ENCODE data around the gene ANAPC4.
"Not testable (repeated sequence)": the region's sequence is repeated elsewhere in the genome, so short reads cannot be mapped to it uniquely, and the experiment has no call there.

ANAPC4 gene

DNA sequence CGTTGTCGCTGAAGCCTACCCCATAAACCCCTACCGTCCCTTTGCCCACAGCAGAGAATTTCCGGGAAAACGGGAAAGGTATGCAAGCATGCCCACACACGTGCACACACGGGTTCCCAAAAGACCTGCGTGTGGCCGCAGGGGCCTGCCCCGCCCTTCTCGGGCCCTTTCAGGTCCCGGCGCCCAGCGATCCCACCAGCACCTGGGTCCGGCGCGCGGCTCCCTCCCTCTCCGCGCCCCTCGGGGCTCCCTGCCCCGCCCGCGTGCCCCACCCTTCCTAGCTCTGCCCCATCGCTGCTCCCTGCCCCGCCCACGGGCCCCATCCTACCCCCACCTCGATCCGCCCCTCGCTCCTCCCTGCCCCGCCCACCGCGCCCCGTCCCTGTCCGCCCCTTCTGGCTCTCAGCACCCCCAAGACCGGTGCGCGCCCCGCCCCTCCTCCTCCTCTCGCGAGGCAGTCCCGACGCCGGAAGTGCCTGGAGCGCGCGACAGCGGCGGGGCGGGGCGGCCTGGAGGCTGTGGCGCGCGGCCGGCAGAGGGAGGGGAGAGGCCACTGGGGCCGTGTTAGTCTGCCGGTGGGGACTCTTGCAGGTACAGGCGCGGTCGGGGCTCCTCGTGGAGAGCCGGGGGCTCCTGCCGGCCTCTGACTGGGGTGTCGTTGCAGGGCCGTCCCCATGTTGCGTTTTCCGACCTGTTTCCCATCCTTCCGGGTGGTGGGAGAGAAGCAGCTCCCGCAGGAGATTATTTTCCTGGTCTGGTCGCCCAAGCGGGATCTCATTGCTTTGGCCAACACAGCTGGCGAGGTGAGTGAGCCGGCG, at the start of gene ANAPC4:
Gene ANAPC4 (plus strand): TSS at position 510 of the 818 bp plus-strand sequence. CDS start 165 bp downstream, at position 675.
- DNase-seq, result peak; percentile 49

GRCh38 chr4:25328463-25328862, 48.6 kb upstream of the ANAPC4 start:
- DNase-seq, result not testable (repeated sequence)

GRCh38 chr4:25330335-25330734, 46.7 kb upstream of the ANAPC4 start:
- DNase-seq, result no peak

- DNase-seq, result no peak
Observed at GRCh38 chr4:25330905-25331808, 45.9 kb upstream of the ANAPC4 start.

DNA sequence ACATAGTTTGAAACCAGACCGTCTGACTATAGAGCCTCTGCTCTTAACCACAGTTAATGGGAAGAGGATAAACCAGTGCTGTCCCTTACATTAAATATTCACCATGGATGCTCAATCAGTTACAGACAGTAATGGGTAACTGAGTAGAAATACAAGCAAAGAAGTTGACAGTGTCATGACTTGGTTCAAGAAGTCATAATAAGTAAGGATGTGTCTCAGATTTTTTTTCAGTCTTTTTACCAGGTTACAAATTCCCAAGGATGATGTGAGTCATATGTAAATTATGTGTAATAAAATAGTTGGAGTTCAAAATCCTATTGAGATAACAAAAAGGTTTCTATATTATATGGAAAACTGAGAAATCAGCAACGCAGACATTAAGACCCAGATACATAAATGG, 33.4 kb upstream of the ANAPC4 start:
- no peak for DNase-seq

GRCh38 chr4:25345744-25346143, 31.3 kb upstream of the ANAPC4 start:
- DNase-seq, result no peak

DNA sequence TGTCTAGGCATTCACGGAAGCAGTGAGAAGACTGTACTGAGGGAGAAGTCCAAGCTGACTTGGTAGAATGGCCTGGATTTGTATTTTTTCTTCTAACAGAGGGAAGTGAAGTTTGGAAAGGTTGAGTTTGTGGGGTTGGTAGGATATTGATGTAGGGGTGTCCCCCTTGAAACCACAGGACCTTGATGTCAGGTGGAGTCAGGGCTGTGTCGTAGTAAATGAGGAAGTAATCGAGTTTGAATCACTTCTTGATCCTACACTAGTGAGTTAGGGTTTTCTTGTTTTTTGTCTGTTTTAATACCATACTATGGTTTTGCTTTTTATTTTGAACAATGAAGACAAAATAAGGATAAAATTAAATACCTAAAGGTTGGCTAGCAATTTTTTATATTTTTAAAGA, 30.1 kb upstream of the ANAPC4 start:
- DNase-seq, result no peak

DNA sequence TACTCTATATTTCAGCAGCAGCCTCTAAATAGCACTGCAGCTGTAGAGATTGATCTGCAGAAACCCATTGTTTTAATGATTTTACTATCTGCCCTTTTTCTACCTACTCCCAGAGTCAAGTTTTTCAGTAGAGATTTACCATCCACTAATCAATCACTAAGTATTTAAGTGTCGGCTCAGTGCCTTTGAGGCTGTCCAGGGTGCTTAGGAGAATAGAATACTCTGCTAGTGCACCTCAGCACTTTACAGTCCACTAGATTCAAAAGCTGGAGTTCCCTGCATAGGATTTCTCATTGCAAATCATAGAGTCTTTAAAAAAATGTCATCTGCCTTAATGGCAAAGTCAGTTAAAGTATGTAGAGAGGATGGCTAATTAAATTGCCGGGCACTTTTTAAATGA, 29.6 kb upstream of the ANAPC4 start:
- no peak for DNase-seq

GRCh38 chr4:25347971-25348370, 29.1 kb upstream of the ANAPC4 start:
- DNase-seq, result no peak

DNA sequence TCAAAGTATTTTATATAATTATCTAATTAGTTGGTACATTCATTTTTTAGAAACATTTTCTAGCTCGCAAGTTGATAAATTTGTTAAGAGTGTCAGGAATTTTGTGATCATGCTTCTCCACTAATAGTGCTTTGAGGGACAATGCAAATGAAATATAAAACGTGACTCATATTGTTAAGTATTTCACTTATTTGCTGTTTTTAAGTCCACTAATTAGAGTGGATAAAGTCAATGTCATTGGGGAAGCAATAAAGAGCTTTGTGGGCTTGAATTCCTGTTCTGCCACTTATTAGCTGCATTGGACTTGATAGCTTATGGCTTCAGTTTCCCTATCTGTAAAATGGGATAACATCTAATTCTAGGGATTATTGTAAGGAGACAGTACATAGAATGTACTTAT, 26.5 kb upstream of the ANAPC4 start:
- DNase-seq, result no peak

- DNase-seq, result no peak
Observed at GRCh38 chr4:25351777-25352416, 25.2 kb upstream of the ANAPC4 start.

DNA sequence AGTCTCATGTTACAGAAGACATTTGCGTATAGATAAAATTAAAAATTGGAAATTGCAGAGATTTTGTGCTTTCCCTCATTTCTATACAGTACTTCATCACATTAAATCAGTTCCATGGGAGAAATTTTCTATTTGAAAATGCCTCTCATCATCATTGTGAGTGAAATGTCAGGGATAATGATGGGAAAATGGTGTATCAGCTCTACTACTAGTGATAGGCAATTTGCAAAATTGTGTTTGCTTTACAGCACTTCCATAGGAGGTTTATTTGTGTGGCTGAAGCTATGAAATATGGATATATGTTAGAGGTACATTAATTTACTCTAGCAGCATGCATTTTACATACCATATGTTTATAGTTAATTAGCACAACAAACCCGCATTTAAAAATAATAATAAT, 21.0 kb upstream of the ANAPC4 start:
- no peak for DNase-seq

DNA sequence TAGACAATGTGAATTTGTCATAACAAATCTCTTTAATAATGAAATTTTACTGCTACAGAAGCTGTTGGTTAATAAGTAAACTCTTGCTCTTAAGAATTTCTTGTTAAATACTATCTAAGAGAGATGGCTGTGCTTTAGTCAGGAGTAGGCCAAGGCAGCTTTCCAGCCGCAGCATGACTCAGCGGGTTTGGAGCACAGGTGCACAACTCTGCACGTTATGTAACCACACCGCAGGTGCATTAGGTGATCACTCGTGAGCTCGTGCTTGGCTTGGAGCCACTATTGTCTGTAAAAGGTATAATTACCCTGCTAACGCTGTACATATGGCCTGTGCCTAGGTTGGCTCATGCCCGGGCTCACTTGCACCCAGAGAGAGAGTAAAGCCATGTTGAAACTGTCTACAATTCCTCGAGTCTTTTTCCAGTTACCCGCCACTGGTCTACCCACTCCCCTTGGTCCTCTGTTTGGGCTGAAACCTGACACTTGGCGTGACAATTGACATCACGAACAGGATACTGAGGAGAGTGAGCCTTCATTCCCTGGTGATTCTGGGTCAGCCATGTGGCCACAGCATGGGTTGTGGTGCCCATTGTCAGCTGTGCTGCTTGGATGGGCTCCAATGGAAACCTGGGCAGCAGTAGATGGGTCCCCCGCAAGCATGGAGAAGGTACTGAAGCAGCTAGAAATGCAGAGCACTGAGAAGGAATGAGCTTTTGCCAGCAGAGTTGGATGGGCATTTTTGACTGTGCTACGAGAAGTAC, 18.4 kb upstream of the ANAPC4 start:
- DNase-seq, result no peak

DNA sequence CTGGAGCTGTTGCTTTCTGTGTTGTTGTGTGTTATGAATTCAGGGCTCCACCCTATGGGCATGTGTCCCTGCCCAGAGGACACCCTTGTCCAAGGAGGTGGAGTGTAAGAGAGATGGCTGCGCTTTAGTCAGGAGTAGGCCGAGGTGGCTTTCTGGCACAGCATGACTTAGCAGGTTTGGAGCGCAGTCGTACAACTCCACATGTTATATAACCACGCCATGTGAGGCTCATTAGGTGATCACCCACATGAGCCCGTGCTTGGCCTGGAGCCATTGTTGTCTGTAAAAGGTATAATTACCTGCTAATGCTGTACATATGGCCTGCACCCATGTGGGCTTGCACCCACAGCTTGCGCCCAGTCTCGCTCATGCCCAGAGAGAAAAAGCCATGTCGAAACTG, 15.8 kb upstream of the ANAPC4 start:
- DNase-seq, result no peak

DNA sequence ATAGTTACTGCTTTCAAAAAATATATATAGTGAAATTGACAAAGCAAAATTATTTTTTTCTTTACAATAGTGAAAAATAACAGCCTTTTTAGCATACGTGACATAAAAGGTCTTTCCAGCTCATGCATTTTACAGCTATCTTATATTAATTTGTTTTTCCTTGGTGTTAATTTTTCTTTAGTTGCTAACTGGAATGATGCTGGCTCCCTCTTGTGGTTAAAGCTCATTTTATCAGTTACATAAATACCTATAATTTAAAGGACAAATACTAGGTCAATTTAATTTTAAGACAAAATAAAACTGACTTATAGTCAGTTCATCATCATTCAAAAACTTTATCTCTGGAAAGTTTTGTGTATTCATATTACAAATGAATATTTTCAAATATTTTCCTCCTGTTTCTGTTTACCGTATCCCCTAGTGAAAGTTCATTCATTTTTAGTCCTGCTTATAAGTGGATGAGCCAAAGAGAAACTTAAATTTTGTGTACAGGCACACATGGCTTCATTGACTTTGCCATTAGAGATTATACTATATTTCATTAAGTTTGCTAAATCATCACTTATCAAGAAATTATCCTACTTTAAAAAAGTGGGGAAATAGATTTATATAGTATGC, 9.9 kb upstream of the ANAPC4 start:
- no peak for DNase-seq

- no peak for DNase-seq
Observed at GRCh38 chr4:25367877-25368276, 9.2 kb upstream of the ANAPC4 start.

GRCh38 chr4:25368315-25368714, 8.7 kb upstream of the ANAPC4 start:
- no peak for DNase-seq

DNA sequence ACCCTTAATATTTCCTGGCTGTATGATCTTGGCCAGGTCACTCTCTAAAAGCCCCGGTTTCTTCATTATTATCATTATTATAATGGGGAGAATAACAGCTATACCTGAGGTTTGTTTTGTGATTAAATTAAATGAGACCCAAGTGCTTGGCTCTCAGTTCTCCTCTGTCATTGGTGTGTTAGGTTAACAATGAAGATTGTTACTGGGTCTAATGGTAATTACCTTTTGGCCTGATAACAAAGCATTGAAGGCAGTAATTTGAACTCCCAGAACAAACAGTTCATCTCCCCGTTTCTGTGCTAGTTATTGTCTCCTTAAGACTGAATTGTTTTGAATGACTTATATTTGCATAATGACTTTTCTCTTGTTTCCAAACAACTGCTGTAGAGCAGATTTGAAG, 6.8 kb upstream of the ANAPC4 start:
- peak; percentile 40 for DNase-seq

DNA sequence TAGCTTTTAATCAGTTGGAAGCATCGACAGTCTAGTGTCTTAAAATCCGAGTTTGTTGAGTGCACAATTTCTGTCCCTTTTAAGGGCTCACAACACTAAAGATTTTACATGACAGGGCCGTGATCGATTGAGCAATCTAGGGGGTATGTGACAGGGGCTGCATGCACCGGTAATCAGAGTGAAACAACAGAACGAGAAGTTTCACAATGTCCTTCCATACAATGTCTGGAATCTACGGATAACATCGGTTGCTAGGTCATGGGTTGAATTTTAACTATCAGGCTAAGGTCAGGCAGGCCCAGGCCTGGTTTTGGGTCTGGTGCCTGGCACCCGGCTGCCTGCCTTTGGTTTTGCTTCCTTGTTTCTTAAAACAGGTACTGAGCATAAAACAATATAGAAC, 4.5 kb upstream of the ANAPC4 start:
- DNase-seq, result not testable (repeated sequence)

DNA sequence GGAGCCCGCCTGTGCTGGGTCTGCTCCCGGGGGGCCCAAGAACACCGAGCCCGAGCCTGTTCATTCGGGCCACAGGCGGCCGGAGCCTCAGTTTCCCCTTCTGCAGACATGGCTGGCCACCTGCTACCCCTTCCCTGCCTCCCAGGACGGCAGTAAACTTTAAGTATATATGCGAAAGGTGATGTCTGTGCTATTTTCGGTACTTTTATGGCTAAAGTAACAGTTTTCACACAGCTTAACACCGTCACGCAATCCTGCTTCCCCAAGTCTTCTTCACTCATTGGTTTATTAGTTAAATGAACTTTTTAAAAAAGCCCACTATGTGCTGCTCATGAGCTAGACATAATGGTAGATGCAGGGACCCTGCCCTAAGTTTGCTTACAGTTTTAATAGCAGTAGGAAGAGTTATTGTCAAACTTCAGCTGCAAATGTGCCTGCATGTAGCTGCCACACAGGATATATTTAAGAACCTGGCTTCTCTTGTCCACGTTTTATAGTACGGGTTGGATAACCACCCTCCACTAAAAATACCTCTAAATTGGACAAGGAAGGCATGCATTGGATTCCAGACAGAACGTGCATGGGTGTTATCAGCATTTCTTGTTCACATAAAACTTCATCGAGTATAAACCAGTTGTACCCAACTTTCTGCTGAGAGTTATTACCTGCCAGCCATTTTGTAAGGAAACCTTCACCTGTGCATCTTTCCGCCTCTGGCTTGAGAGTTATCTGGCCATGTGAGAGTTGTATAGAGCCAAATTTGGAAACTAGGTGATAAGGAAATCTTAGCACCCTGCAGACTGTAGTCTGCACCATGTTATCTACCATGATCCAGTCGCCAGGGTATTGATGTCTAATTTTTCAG, 741 bp downstream of the ANAPC4 start:
- DNase-seq, result no peak

DNA sequence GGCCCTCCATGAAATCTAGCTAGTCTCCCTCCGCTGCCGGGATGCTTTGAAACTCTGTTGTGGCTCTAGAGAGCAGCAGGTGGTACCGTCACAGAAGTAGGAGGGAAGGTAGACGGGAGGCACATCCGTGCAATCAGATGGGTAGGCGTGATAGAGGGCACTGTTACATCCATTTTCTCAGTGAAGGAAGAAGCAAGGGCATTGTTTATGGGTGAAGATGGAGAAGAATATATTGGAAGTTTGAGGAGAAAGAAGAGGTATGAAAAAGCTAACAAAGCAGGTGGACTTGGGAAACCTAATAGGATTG, 1.3 kb downstream of the ANAPC4 start:
- no peak for DNase-seq
